ENCODE results near the gene SLC27A1. TPM values are rescaled to one million over a fixed set of nuclear protein-coding genes. Genes with fewer than 3 reads are reported as not detected.

The SLC27A1 gene
- total and polyA plus RNA-seq, 9 of the 15 experiments (the other 6 are each of a cell fraction or from before 2014, with no cell fraction given), result 0.06 to 3.0 (median 1.1) TPM

- TF ChIP-seq, protein P1, sequence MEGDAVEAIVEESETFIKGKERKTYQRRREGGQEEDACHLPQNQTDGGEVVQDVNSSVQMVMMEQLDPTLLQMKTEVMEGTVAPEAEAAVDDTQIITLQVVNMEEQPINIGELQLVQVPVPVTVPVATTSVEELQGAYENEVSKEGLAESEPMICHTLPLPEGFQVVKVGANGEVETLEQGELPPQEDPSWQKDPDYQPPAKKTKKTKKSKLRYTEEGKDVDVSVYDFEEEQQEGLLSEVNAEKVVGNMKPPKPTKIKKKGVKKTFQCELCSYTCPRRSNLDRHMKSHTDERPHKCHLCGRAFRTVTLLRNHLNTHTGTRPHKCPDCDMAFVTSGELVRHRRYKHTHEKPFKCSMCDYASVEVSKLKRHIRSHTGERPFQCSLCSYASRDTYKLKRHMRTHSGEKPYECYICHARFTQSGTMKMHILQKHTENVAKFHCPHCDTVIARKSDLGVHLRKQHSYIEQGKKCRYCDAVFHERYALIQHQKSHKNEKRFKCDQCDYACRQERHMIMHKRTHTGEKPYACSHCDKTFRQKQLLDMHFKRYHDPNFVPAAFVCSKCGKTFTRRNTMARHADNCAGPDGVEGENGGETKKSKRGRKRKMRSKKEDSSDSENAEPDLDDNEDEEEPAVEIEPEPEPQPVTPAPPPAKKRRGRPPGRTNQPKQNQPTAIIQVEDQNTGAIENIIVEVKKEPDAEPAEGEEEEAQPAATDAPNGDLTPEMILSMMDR (IDR thresholded peaks at IDR 0.05 in 2 of 3, conservative IDR thresholded peaks at IDR 0.05 in 1 of 3; ENCODE audit: insufficient read depth in 2 of 3, low read depth in 1 of 3, low read length in 3 of 3), result 0 out of 6 replicates have a peak, but pooled peaks of 1 of the 3 experiments have one; percentile 8
- peak; percentile 87 for TF ChIP-seq BCOR (IDR thresholded peaks at IDR 0.05)
- TF ChIP-seq CSDE1 (IDR thresholded peaks at IDR 0.05), result no peak
- TF ChIP-seq CHD7 (IDR thresholded peaks at IDR 0.05; ENCODE audit: low read depth, low read length), result no peak
- no peak for TF ChIP-seq PYGO2 (tag; IDR thresholded peaks at IDR 0.05)
- no peak for TF ChIP-seq ZNF431 (CRISPR knock-in tag; IDR thresholded peaks at IDR 0.05)
- TF ChIP-seq HDAC2 (IDR thresholded peaks at IDR 0.05), result peak; percentile 51; the same call in 1 of the 2 replicates
- TF ChIP-seq CC2D1A (IDR thresholded peaks at IDR 0.05), result no peak
- TF ChIP-seq, protein P2, sequence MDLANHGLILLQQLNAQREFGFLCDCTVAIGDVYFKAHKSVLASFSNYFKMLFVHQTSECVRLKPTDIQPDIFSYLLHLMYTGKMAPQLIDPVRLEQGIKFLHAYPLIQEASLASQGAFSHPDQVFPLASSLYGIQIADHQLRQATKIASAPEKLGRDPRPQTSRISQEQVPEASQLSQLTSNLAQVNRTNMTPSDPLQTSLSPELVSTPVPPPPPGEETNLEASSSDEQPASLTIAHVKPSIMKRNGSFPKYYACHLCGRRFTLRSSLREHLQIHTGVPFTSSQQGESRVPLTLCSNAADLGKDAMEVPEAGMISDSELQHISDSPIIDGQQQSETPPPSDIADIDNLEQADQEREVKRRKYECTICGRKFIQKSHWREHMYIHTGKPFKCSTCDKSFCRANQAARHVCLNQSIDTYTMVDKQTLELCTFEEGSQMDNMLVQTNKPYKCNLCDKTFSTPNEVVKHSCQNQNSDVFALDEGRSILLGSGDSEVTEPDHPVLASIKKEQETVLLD (IDR thresholded peaks at IDR 0.05), result no peak
- no peak for TF ChIP-seq KLF16 (IDR thresholded peaks at IDR 0.05)
- no peak for TF ChIP-seq KAT7 (CRISPR knock-in tag; IDR thresholded peaks at IDR 0.05; ENCODE audit: borderline replicate concordance)
- no peak for TF ChIP-seq HNRNPK (IDR thresholded peaks at IDR 0.05; ENCODE audit: low read depth, low read length, poor library complexity, severe bottlenecking)
- TF ChIP-seq NEUROD1 (IDR thresholded peaks at IDR 0.05; ENCODE audit: borderline replicate concordance, low read depth, low read length, partially characterized antibody), result no peak
- TF ChIP-seq IFI16 (CRISPR knock-in tag; IDR thresholded peaks at IDR 0.05), result no peak
- no peak for TF ChIP-seq ZNF282 (CRISPR knock-in tag; IDR thresholded peaks at IDR 0.05)
These were observed 19.2 kb downstream of the SLC27A1 start (continued) for GRCh38 chr19:17489392-17490030.
